ENCODE measurements around the gene PASD1.

Gene PASD1

DNA sequence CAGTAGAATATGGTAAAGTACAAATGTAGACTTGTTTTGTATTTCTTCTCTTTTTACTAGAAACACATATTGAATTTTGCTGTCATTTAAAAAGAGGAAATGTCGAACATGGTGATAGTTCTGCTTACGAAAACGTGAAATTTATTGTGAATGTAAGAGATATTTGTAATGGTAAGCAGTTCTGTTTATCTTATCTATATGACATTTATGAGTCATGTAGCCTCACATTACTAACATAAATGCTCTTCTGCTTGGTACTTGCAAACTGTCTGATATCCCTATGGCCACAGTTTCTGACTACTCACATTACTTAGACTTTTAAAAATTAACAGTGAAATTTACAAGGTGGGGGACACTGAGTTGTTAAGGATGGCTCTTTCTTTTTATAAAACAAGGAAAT lies 57.9 kb downstream of the PASD1 start:
- TF ChIP-seq, protein P1, sequence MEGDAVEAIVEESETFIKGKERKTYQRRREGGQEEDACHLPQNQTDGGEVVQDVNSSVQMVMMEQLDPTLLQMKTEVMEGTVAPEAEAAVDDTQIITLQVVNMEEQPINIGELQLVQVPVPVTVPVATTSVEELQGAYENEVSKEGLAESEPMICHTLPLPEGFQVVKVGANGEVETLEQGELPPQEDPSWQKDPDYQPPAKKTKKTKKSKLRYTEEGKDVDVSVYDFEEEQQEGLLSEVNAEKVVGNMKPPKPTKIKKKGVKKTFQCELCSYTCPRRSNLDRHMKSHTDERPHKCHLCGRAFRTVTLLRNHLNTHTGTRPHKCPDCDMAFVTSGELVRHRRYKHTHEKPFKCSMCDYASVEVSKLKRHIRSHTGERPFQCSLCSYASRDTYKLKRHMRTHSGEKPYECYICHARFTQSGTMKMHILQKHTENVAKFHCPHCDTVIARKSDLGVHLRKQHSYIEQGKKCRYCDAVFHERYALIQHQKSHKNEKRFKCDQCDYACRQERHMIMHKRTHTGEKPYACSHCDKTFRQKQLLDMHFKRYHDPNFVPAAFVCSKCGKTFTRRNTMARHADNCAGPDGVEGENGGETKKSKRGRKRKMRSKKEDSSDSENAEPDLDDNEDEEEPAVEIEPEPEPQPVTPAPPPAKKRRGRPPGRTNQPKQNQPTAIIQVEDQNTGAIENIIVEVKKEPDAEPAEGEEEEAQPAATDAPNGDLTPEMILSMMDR (IDR thresholded peaks at IDR 0.05; ENCODE audit: extremely low read depth, insufficient read depth, missing control alignments) = no peak
- DNase-seq (ENCODE audit: low spot score) = no peak
- in situ Hi-C loops (cut with MboI; ENCODE audit: low pct_unique_long_range_greater_than_20kb, low sequenced_read_pairs, unreplicated experiment) = no loop called here

DNA sequence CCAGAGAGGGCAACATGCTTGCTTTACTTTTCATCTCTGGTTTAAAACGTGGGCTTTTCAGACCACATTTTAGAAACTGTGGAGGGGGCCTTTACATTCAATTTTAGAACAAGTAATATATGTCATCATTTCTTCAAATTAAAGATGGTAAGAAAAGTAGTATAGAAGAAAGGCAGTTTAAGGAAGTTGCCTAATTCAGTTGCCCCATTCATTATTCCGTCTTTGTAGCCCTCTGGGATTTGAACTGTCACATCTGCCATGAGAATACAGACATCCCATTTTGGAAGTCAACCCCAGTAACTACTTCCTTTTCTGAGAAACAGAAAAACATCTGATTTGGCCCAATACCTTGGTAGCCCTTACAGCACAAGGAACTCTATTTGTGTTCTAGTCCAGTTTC lies 61.2 kb downstream of the PASD1 start:
- DNase-seq (ENCODE audit: low spot score) = no peak
- in situ Hi-C loops (cut with MboI; ENCODE audit: low pct_unique_long_range_greater_than_20kb, low sequenced_read_pairs, unreplicated experiment) = no loop called here
- TF ChIP-seq, protein P1 (IDR thresholded peaks at IDR 0.05; ENCODE audit: extremely low read depth, insufficient read depth, missing control alignments) = no peak

DNA sequence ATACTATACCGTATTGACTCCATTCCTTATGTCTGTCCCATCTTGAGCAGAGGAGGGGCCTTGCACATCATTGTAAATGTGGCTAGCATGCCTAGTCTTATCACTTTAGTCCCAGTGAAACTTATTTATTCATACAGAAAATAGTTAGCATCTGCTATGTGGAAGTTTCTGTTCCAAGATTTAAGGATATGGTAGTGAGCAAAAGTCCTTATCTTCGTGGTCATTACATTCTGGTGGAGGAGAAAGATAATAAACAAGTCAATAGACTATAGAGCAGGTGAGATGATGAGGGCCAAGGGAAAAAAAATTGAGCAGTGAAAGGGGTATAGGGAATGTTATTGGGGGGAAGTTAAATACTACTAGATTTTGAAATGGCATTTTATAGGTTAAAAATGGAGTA lies 68.3 kb downstream of the PASD1 start:
- in situ Hi-C loops (cut with MboI; ENCODE audit: low pct_unique_long_range_greater_than_20kb, low sequenced_read_pairs, unreplicated experiment) = no loop called here

DNA sequence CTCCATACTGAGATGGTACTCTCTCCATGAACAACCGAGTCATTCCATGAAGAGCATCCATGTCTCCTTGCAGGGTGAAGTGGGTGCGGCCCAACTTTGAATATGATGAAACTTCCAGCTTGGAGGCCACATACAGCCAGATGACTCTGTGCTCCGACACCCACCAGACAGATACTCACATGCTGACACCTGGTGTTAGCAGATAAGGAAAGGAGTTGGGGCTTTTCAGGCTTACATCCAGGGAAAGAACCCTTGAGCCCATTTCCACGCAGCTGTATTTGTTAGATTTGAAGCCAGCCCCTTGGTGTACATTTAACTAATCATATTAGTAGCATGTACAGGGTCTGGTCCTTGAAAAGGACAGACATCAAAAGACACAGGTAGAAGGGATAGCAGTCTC lies 69.7 kb downstream of the PASD1 start:
- in situ Hi-C loops (cut with MboI; ENCODE audit: low pct_unique_long_range_greater_than_20kb, low sequenced_read_pairs, unreplicated experiment) = no loop called here
- TF ChIP-seq, protein P1 (IDR thresholded peaks at IDR 0.05; ENCODE audit: extremely low read depth, insufficient read depth, missing control alignments) = no peak
- no peak for DNase-seq (ENCODE audit: low spot score)

More for the DNA sequence above, 68.3 kb downstream of the PASD1 start:
- no peak for DNase-seq (ENCODE audit: low spot score)
- TF ChIP-seq, protein P1 (IDR thresholded peaks at IDR 0.05; ENCODE audit: extremely low read depth, insufficient read depth, missing control alignments) = no peak

DNA sequence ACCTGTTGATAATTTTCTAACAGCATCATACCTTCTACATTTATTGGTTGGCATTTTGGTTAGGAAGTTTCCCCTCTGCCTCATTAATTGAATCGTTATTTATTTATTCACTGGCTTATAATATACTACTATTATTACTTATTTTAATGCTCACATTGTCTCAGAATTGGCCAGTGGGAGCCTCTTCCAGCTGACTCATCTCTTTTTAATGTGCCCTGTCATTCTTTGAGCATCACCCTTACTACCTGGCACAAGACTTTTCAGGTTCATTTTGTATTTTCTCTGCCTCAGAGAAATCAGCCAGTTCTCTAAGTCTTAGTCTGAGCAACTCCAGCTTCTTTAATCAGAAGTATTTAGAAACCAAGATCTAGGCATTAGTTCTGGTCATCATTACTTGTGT lies 71.5 kb downstream of the PASD1 start:
- no peak for DNase-seq (ENCODE audit: low spot score)
- TF ChIP-seq, protein P1 (IDR thresholded peaks at IDR 0.05; ENCODE audit: extremely low read depth, insufficient read depth, missing control alignments) = no peak
- in situ Hi-C loops (cut with MboI; ENCODE audit: low pct_unique_long_range_greater_than_20kb, low sequenced_read_pairs, unreplicated experiment) = no loop called here

DNA sequence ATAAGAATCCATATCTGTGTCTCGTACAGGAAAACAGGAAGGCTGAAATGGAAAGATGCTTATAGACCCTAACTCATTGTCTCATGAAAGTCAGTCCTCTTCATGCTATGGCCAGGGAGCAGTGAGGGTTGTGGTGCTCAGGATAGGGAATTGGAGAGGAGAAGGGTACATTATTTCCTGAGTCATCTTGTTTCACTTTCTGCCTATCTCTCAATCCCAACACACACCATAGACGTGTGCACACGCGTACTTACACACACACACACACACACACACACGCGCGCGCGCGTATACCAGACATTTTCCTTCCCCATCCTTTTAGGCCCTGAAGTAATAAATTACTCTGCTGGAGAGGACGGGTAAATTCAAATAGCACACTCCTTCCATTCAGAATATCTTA lies 78.1 kb downstream of the PASD1 start:
- TF ChIP-seq, protein P1 (IDR thresholded peaks at IDR 0.05; ENCODE audit: extremely low read depth, insufficient read depth, missing control alignments) = no peak
- no peak for DNase-seq (ENCODE audit: low spot score)
- in situ Hi-C loops (cut with MboI; ENCODE audit: low pct_unique_long_range_greater_than_20kb, low sequenced_read_pairs, unreplicated experiment) = no loop called here

All from GM13977 (cell line).